Activated gamma-delta T cell treated with Interleukin-2 at 50 U/mL for 16 hours (primary cell): ENCODE data around the gene NRTN.
"Not testable (repeated sequence)": the region's sequence is repeated elsewhere in the genome, so short reads cannot be mapped to it uniquely, and the experiment has no call there.

ENCODE experiments used
- DNase-seq: peaks from one replicate; pipeline ENCODE4 v3.0.0-alpha.2; 2020

The NRTN gene

DNA sequence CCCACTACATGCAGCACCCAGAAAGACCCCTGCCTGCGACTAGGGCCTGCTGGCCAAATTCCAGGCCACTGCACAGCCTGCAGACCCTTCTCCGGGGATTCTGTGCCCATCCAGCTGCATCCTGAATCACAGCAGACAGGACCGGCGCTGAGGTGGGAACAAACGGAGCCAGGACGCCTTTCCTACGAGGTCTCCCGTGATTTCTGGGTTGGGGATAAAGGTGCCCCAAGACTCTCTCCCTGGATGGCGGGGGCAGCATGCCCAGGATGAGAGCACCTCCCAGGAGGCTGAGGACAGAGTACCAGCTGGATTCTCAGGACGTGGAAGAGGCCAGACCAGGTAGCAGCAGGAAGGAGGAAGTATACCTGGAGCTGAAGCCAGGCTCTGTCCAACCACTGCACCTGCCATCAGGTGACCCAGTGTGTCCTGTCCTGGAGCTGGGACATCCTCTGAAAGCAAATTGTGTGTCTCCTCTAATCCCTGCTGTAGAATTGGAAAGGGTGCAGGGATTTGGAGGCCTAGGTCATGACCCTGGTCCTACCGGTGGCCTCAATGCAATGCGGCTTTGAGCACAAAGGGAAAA lies 68.8 kb downstream of the NRTN start:
- DNase-seq: no peak

- DNase-seq: not testable (repeated sequence)
Measured at GRCh38 chr19:5874496-5874895, 69.6 kb downstream of the NRTN start.

DNA sequence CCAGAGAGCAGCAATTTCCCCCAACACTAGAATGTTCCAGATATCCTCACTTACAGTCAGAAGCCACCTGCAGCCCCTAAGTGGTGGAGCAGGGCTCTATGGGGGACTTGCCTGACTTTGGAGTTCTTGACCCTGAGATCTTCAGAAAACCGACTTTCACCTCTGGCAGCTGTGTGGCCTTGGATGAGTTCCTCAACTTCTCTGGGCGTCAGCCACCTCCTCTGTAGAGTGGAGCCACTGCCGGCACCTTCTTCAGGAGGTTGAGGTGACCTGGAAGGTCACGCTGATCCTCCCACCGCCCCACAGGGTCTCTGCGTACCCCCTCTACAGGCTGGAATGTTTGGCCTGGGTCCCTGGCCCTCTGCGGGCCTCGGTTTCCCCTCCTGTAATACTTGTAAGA lies 72.6 kb downstream of the NRTN start:
- no peak for DNase-seq

- no peak for DNase-seq
Measured at GRCh38 chr19:5877882-5878281, 73.0 kb downstream of the NRTN start.
